IPS DF 19.7 (cell line): ENCODE data around the gene C16orf89.

ENCODE experiments used
- DNase-seq: peaks from one replicate; pipeline ENCODE4 v3.0.0-alpha.2; 2013; ENCODE audit warnings: low read depth, low spot score

C16orf89 gene

GRCh38 chr16:5028950-5029475 lies 36.7 kb downstream of the C16orf89 start:
- DNase-seq = no peak

GRCh38 chr16:5027575-5028235 lies 38.1 kb downstream of the C16orf89 start:
- no peak for DNase-seq

GRCh38 chr16:5027086-5027485 lies 38.7 kb downstream of the C16orf89 start:
- DNase-seq = no peak

- DNase-seq = no peak
Measured at GRCh38 chr16:5026664-5027063, 39.1 kb downstream of the C16orf89 start.

GRCh38 chr16:5025171-5025632 lies 40.6 kb downstream of the C16orf89 start:
- no peak for DNase-seq

- no peak for DNase-seq
Measured at GRCh38 chr16:5024632-5025031, 41.1 kb downstream of the C16orf89 start.

GRCh38 chr16:5022521-5022920 lies 43.2 kb downstream of the C16orf89 start:
- DNase-seq = no peak

GRCh38 chr16:5020551-5020950 lies 45.2 kb downstream of the C16orf89 start:
- DNase-seq = no peak

GRCh38 chr16:5019775-5020174 lies 46.0 kb downstream of the C16orf89 start:
- DNase-seq = no peak

GRCh38 chr16:5018793-5019192 lies 47.0 kb downstream of the C16orf89 start:
- DNase-seq = no peak

GRCh38 chr16:5017678-5017969 lies 48.1 kb downstream of the C16orf89 start:
- no peak for DNase-seq

- DNase-seq = no peak
Measured at GRCh38 chr16:5016967-5017677, 48.6 kb downstream of the C16orf89 start.

- no peak for DNase-seq
Measured at GRCh38 chr16:5015887-5016286, 49.9 kb downstream of the C16orf89 start.

GRCh38 chr16:5015351-5015750 lies 50.4 kb downstream of the C16orf89 start:
- no peak for DNase-seq

- no peak for DNase-seq
Measured at GRCh38 chr16:5012887-5013286, 52.9 kb downstream of the C16orf89 start.

- DNase-seq = no peak
Measured at GRCh38 chr16:5011637-5012036, 54.1 kb downstream of the C16orf89 start.

- no peak for DNase-seq
Measured at GRCh38 chr16:5010576-5011329, 55.0 kb downstream of the C16orf89 start.

GRCh38 chr16:5008311-5008731 lies 57.4 kb downstream of the C16orf89 start:
- DNase-seq = no peak

GRCh38 chr16:5007256-5007655 lies 58.5 kb downstream of the C16orf89 start:
- no peak for DNase-seq

GRCh38 chr16:5006348-5007193 lies 59.2 kb downstream of the C16orf89 start:
- no peak for DNase-seq

GRCh38 chr16:5005916-5006315 lies 59.8 kb downstream of the C16orf89 start:
- DNase-seq = no peak

- DNase-seq = no peak
Measured at GRCh38 chr16:5004311-5004710, 61.4 kb downstream of the C16orf89 start.
